Heart left ventricle (tissue), 16 donors: Measurements from ENCODE around the gene PIK3CA. TPM values are rescaled to one million over a fixed set of nuclear protein-coding genes. Genes with fewer than 3 reads are reported as not detected.

Experiments used
- ATAC-seq, 4 donors: fragments of 200-7000 bp; cut with Tn5 transposase; one replicate each; pipeline ENCODE4 v1.9.1; 2020 to 2022; ENCODE audit warnings: moderate library complexity in 4 of 4, mild to moderate bottlenecking in 3 of 4, moderate number of reproducible peaks in 1 of 4
- DNase-seq, 5 donors: peaks; one replicate each; pipeline ENCODE4 v3.0.0-alpha.2; 2020
- H3K27ac ChIP-seq, 12 donors: fragments of 200-600 bp; sonication (generic) in 4 of 12; one replicate each; pipeline versions ENCODE4 v1.5.0 to v1.8.0; 2016 to 2022; ENCODE audit warnings: mild to moderate bottlenecking in 2 of 12
- H3K27me3 ChIP-seq, 9 donors: fragments of 200-600 bp; sonication (generic) in 2 of 9; one replicate each; pipeline versions ENCODE4 v1.5.1 to v1.8.0; 2016 to 2022; ENCODE audit warnings: mild to moderate bottlenecking in 3 of 9
- H3K36me3 ChIP-seq, 9 donors: fragments of 200-600 bp; sonication (generic) in 2 of 9; one replicate each; pipeline versions ENCODE4 v1.5.0 to v1.8.0; 2018 to 2022; ENCODE audit warnings: mild to moderate bottlenecking in 2 of 9
- H3K4me1 ChIP-seq, 12 donors: fragments of 200-600 bp; sonication (generic) in 4 of 12; one replicate each; pipeline versions ENCODE4 v1.5.0 to v1.8.0; 2016 to 2022; ENCODE audit warnings: mild to moderate bottlenecking in 3 of 12
- H3K4me3 ChIP-seq, 12 donors: fragments of 200-600 bp; sonication (generic) in 4 of 12; one replicate each; pipeline versions ENCODE4 v1.5.0 to v1.8.0; 2017 to 2022; ENCODE audit warnings: mild to moderate bottlenecking in 9 of 12, moderate library complexity in 4 of 12
- H3K9me3 ChIP-seq, 12 donors: fragments of 200-600 bp; sonication (generic) in 4 of 12; one replicate each; pipeline versions ENCODE4 v1.5.0 to v1.8.0; 2016 to 2022; ENCODE audit warnings: mild to moderate bottlenecking in 1 of 12
- CTCF ChIP-seq, 12 donors: fragments of 200-600 bp; sonication (generic) in 4 of 12; IDR thresholded peaks; one replicate each; pipeline versions ENCODE4 v1.5.0 to v1.8.0; 2018 to 2022; ENCODE audit warnings: antibody characterized with exemption in 12 of 12, mild to moderate bottlenecking in 5 of 12
- POLR2A ChIP-seq, 2 donors: fragments of 450-650 bp; IDR thresholded peaks; one replicate each; pipeline ENCODE4 v1.6.1; 2017; ENCODE audit warnings: antibody characterized with exemption in 2 of 2, mild to moderate bottlenecking in 2 of 2, moderate library complexity in 2 of 2
- WGBS, 4 donors: extraction: QIAGEN DNeasy Blood & Tissue Kit in 2 of 4; methylation state at CpG; one replicate each; pipeline versions ENCODE4 v1.1.5 to v1.1.7; 2013 to 2018; 5-methylcytosine and 5-hydroxymethylcytosine counted together
- intact Hi-C, 10 donors: fragments of 100-400 bp; cut with DNase I; formaldehyde crosslinking; loops; one replicate each; pipeline versions ENCODE4 v1.11.1 to v1.14.2; 2022
- polyA plus RNA-seq, 2 donors: library from polyadenylated mRNA; stranded (reverse); fragments of 200-250 nt; gene quantifications; one replicate each; pipeline ENCODE4 v1.2.3, GENCODE V29; 2013
- total RNA-seq, 9 donors: library from RNA; depleted of rRNA in 2 of 9; stranded (reverse); fragments of >200 nt in 2 of 9; fragmentation: NEBNext Ultra II Directional in 3 of 9; extraction: Animal tissue kit (Norgen Biotek cat#: 25700) in 3 of 9; gene quantifications; one replicate each; pipeline versions ENCODE4 v1.1.0 to v1.2.4, GENCODE V29; 2016 to 2023
- donor health status: ischemic (EF 13 %, LVEDD 7.1; RV severe dilation, severe dysfunction).
- donor health status: healthy with polysubstance abuse.
- donor health status: DM: no; HTN: yes; CAD: no.
- donor health status: DM: no; HTN: no; CAD: no.
- donor health status: ischemic (EF 25% LVEDD 6.9; RV normal size, moderate dysfunction).
- donor health status: ischemic (EF 25% LVEDD 5.7; RV mildly dilated, moderate dysfunction).
- donor health status: healthy.
- donor health status: DM: yes; HTN: yes; CAD: no.
- donor health status: ischemic (EF 35%, LVEDD 5.7; RV mildly dilated, moderate dysfunction).
- donor health status: nonischemic (EF 11% LVEDD 7.7; RV severe dilation, severe dysfunction).
- donor health status: DM: yes; HTN: yes; CAD: no.
- donor health status: PGD.
- donor health status: ischemic (EF 29% LVEDD 5.4; RV normal size, mild dysfunction).
- donor health status: nonischemic (EF 23%, LVEDD 6.1; RV moderate dilation, normal function).

Gene PIK3CA
- total and polyA plus RNA-seq, 11 donors: 3.1 to 28.0 (median 18.7) TPM

GRCh38 chr3:179182902-179183301, 34.7 kb downstream of the PIK3CA start:
- Histone ChIP-seq H3K27me3 (no peaks in the 10 kb centered on the region), H3K9me3 (no peaks in the 10 kb centered on the region), H3K27ac (peak overlapping the region in 2 of 12 donors; percentile 49 to 73), H3K4me3 (no peak overlapping the region), H3K36me3 (no peaks in the 10 kb centered on the region), H3K4me1 (peaks cover 6 to 82% (median 65%) of the 10 kb centered on the region in 12 donors)
- intact Hi-C loops: no loop called here
- DNase-seq: no peak
- WGBS, 4 donors: 91 to 94% (median 93%) methylated on average over 1 of the region's 1 CpG
- ATAC-seq: no peak
- no peak for TF ChIP-seq CTCF (IDR thresholded peaks at IDR 0.05)
- TF ChIP-seq POLR2A (IDR thresholded peaks at IDR 0.05): no peak

GRCh38 chr3:179184826-179185225, 36.7 kb downstream of the PIK3CA start:
- Histone ChIP-seq H3K4me1 (peaks cover 11 to 85% (median 59%) of the 10 kb centered on the region in 12 donors), H3K9me3 (no peaks in the 10 kb centered on the region), H3K4me3 (no peak overlapping the region), H3K27me3 (no peaks in the 10 kb centered on the region), H3K36me3 (no peaks in the 10 kb centered on the region), H3K27ac (no peak overlapping the region)
- no peak for ATAC-seq
- intact Hi-C loops: loop anchor here in 1 of 10 donors (5.0 kb wide), 1 partner anchor 38 kb away; the partner anchor contains the start of gene PIK3CA
- TF ChIP-seq CTCF (IDR thresholded peaks at IDR 0.05) (no peak), POLR2A (IDR thresholded peaks at IDR 0.05) (no peak)
- 46 to 78% (median 59%) methylated on average over 1 of the region's 1 CpG for WGBS, 4 donors
- no peak for DNase-seq

- ATAC-seq (no peak), DNase-seq (no peak)
- intact Hi-C loops: loop anchor here in 1 of 10 donors (5.0 kb wide), 1 partner anchor 39 kb away; the partner anchor contains the start of gene PIK3CA
- 82 to 90% (median 88%) methylated on average over 3 of the region's 3 CpGs for WGBS, 4 donors
- Histone ChIP-seq H3K27me3 (no peaks in the 10 kb centered on the region), H3K9me3 (no peaks in the 10 kb centered on the region), H3K4me1 (peaks cover 13 to 80% (median 58%) of the 10 kb centered on the region in 12 donors), H3K36me3 (no peaks in the 10 kb centered on the region), H3K4me3 (no peak overlapping the region), H3K27ac (no peak overlapping the region)
- no peak for TF ChIP-seq POLR2A (IDR thresholded peaks at IDR 0.05)
- TF ChIP-seq CTCF (IDR thresholded peaks at IDR 0.05): no peak
Measured at GRCh38 chr3:179186426-179186825, 38.3 kb downstream of the PIK3CA start.

- peak overlapping the region in 3 of 12 donors; percentile 1 to 21 (median 3) for H3K27ac ChIP-seq
- no peak for TF ChIP-seq CTCF (IDR thresholded peaks at IDR 0.05)
- TF ChIP-seq POLR2A (IDR thresholded peaks at IDR 0.05): no peak
- no peaks in the 10 kb centered on the region for H3K9me3 ChIP-seq
- no peaks in the 10 kb centered on the region for H3K36me3 ChIP-seq
- no peaks in the 10 kb centered on the region for H3K27me3 ChIP-seq
- 17 to 28% (median 26%) methylated on average over 3 of the region's 3 CpGs for WGBS, 4 donors
- ATAC-seq (peak in 3 of 4 donors; percentile 52 to 79 (median 55)), DNase-seq (peak in 1 of 5 donors; percentile 25)
- H3K4me1 ChIP-seq: peaks cover 6 to 59% (median 36%) of the 10 kb centered on the region in 12 donors
- intact Hi-C loops: loop anchor here in 2 of 10 donors (5.0 kb wide), 1 partner anchor 42 kb away; the partner anchor contains the start of gene PIK3CA (in 2 of the 2)
- no peak overlapping the region for H3K4me3 ChIP-seq
Measured at GRCh38 chr3:179189759-179190158, 41.6 kb downstream of the PIK3CA start.
